GM19239 (cell line): ENCODE measurements around the gene PBX4.

Source experiments
- DNase-seq: peaks from one replicate; pipeline ENCODE4 v3.0.0; 2011; ENCODE audit warnings: low spot score; ENCODE audit not compliant: insufficient read length
- FAIRE-seq: peaks from 2 replicates; lab custom pipeline; 2011; peaks lifted over from hg19 to GRCh38; lab: Jason Lieb, UNC

Gene PBX4

DNA sequence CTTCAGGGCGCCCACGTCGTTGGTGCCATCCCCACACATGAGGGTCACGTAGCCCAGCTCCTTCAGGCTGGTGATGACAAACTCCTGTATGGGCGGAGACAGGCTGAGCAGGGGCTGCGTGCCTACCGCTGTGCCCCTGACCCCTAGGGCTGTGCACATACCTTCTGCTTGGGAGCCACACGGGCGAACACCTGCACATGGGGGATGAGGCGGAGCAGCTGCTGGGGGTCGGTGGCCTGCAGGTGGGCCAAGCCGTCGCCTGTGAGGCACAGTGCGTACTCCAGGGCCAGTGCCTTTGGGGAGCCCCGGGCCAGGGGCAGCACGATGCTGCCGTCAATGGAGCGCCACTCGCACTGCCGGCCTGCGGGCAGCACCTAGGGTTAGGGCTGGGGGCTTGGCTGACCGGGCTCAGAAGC is 31.1 kb upstream of the PBX4 start:
- no peak for FAIRE-seq

DNA sequence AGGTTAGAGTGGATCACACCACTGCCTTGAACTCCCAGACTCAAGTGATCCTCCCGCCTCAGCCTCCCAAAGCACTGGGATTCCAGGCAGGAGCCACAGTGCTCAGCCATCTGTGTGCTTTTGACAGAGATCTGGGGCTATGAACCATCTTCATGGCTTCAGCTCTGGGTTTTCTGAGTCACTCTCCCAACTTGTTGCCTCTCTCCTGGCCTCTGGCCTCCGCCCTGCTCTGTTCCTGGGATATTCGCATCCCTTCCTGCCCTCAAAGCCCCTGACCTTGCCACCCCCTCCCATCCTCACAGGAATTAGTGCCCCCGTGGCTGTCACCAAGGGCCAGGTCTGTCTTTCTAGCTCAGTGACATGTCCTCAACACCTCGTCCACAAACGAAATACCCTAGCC is 30.7 kb upstream of the PBX4 start:
- FAIRE-seq = no peak
- DNase-seq = no peak

More for the DNA sequence above, 31.1 kb upstream of the PBX4 start:
- no peak for DNase-seq

DNA sequence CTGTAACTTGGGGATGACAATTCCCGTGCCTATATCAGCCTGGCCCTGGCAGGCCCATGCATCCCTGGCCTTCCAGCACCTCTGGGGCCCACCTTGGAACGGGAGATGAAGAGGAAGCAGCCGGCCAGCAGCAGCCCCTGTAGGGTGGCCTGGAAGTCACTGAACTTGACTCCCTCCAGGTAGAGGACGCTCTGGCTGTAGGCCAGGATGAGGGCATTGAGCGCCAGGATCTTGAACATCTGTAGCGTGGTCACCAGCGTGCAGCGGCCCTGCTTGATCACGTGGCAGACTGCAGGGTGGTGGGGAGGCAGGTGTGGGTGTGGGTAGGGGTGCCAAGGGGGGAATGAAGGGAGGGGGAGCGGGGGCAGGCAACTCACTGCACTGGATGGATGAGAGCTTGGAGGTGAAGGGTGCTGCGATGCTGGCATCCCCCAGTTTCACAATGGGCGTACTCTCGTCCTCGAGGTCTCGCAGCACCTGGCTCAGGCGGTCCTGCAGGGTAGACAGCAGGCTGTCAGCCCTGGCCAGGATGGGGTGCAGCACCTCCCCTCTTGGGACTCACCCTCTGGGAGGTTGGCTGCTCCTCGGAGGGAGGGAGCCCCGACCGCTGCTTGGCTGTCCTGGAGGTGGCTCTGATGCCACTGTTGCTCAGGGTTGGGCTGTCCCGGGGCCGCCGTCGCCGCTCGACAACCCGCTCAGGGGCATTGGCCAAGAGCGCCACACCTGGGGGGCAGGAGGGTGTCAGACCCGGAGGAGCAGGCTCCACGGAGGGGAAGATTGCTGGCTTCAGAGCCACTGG is 28.7 kb upstream of the PBX4 start:
- DNase-seq (no peak), FAIRE-seq (no peak)

DNA sequence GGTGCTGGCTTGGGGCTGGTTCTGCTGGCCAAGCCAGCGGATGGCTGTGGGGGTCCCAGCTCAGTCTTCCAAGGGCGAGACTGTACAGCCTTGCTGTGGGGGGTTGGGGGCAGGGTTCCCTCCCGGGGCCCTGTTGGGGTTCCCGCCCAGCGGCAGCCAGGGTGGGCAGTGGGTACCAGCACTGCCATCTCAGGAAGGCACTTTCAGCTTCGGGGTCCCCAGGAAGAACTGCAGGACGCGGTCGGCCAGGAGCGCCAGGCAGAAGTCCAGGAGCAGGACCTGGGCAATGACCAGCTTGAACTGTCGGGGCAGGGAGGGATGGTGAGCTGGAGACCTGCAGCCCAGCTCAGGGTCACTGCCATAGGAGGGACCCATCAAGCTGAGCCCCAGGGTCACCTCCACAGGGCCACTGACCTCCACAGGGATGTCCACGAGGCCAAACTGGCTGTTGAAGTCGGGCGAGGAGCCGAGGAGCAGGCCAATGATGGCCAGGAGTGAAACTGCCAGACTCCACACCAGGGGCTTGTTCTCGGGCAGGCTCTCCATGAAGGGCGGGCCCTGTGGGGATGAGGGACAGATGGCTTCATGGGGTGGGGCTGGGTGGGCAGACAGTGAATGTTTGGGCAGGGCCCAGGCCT is 26.9 kb upstream of the PBX4 start:
- DNase-seq (no peak), FAIRE-seq (no peak)

- FAIRE-seq = no peak
- DNase-seq = no peak
These were observed 25.5 kb upstream of the PBX4 start for GRCh38 chr19:19644054-19644388.

GRCh38 chr19:19643158-19644053 is 24.9 kb upstream of the PBX4 start, which contains the start of gene GMIP:
Gene GMIP (minus strand): TSS chr19:19643657. CDS start chr19:19643529, 128 bp downstream.
- FAIRE-seq (peak; percentile 77), DNase-seq (peak; percentile 98)

DNA sequence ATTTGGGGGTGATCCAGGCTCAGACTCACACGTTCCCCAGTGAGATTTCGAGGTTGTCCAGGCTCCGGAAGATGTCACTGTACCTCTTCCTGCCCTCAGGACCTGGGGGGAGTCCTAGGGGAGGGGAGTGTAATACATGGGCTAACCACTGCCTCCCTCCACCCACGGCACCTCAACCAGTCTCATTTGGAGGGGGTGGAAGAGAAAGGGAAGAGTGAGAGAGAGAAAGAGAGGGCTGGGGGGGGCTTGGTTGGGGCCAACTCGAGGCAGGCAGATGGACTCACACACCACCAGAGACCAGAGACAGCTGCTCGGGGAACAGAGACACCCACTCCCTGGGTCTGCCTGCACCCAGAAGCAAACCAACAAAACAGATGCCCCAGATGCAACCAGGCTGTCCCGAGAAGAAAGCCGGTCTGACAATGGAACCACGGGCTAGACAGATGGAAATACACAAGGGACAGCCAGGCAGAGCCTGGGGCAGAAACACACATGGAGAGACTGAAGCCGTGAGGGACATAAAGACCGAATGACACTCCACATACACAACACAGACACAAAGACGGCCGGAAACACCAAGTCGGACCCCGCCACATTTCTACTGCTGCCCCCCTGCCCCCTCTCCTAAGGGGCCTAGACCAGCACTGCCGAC is 24.1 kb upstream of the PBX4 start:
- DNase-seq (peak; percentile 74), FAIRE-seq (peak; percentile 78)

- DNase-seq (no peak), FAIRE-seq (no peak)
These were observed 19.2 kb upstream of the PBX4 start for GRCh38 chr19:19637523-19638251.

- DNase-seq = no peak
- no peak for FAIRE-seq
These were observed 18.7 kb upstream of the PBX4 start for GRCh38 chr19:19637186-19637522.

DNA sequence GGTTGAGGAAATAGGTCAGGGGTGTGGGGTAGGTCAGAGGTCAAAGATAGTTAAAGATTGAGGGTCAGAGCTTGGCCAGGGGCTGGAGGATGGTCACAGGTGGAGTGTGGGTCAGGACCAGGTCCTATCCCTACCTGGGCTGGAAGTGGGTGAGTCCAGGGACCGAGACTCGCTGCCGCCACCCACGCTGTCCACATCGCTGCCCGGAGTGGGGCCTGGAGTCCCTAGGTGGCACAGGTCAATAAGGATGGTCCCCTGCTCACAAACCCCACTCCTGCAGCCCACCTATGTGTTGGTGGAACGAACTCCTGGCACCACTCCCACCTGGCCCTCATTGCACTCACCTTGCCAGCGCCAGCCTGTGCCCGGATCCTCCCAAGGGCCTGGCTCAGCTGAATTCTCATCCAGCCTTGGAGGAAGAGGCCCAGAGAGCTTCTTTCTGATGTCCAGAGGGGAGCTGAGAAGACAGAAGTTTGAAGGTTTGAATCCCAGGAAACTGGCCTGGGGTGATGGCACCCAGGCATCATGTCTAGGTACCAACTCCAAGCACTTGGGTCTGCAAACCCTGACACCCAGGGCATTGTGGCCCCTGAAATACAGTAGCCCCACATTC is 18.2 kb upstream of the PBX4 start:
- DNase-seq = no peak
- FAIRE-seq = no peak

DNA sequence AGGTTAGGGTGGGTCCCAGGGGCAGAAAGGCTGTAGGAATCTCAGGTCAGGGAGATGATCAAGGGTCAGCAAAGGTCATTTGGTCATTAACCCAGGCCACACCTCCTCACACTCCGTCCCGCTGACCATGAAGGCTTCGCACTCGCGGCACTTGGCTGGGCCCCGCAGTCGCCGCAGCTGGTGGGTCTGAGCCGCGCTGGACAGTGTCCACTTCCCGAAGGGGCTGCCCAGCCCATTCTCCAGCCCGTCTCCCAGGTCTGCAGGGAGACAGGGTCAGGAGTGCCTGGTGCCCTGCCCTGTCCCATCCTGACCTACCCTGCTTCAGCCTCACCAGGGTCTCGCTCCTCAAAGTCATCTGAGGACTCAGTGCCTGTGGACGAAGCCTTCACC is 16.8 kb upstream of the PBX4 start:
- no peak for DNase-seq
- FAIRE-seq = no peak

DNA sequence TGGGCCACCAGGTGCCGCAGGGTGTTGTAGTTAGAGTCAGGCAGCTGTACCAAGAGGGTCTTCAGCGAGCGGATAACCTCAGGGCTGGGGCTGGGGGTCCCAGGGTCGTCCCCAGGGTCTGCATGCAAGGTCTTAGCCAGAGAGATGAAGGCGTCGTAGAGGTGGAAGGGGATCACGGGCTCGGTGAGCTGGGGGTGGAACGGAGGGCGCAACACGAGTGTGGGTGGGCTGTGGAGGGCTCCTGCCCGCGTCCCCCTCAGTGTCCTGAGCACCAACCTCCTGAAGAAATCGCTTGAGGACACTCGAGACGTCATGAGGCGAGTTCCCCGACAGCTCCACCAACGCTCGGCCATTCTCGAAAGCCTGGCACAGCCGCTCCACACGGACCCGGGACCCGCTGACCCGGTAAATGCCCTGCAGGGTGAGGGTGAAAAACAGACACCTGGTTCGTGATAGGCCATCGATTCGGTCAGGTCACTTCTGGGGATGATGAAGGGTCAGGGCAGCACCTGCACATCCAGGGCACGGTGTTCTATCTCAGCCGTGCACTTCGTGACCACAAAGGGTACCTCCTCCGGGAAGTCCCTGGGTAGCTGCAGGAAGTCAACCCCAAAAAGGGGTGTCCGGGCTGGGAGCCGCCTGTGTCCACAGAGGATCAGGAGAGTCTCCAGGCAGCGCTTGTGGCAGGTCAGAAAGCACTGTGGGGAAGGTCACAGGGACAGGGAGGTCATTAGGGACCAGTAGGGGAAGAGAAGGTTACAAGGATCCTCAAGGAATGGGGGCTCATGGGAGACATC is 16.2 kb upstream of the PBX4 start:
- FAIRE-seq = no peak
- DNase-seq = no peak

GRCh38 chr19:19633711-19634515 is 15.4 kb upstream of the PBX4 start:
- DNase-seq = no peak
- FAIRE-seq = no peak

GRCh38 chr19:19632661-19633060 is 14.2 kb upstream of the PBX4 start:
- DNase-seq = no peak
- no peak for FAIRE-seq

- no peak for FAIRE-seq
- DNase-seq = no peak
These were observed 12.9 kb upstream of the PBX4 start for GRCh38 chr19:19631346-19631745.

GRCh38 chr19:19630426-19630825 is 11.9 kb upstream of the PBX4 start:
- DNase-seq = no peak
- no peak for FAIRE-seq

- no peak for FAIRE-seq
These were observed 11.6 kb upstream of the PBX4 start for GRCh38 chr19:19630062-19630414.

More at GRCh38 chr19:19630062-19630414, 11.6 kb upstream of the PBX4 start:
- DNase-seq = no peak
